Keratinocyte (primary cell): ENCODE measurements around the gene CTNNA3.

Experiments
- CTCF ChIP-seq, 3 experiments: IDR thresholded peaks in 1 of 3; conservative IDR thresholded peaks in 1 of 3; optimal IDR thresholded peaks in 1 of 3; 2 replicates in 2 of 3; 3 replicates in 1 of 3; pipeline versions ENCODE3 to v1.5.1; 2011; ENCODE audit warnings: low read length in 3 of 3, mild to moderate bottlenecking in 3 of 3, moderate library complexity in 2 of 3, control low read depth in 1 of 3, inconsistent platforms in 1 of 3; ENCODE audit not compliant: insufficient read depth in 2 of 3; ENCODE audit errors: extremely low read depth in 1 of 3
- EZH2 ChIP-seq: IDR thresholded peaks from one replicate; pipeline ENCODE4 v1.6.1; 2012; ENCODE audit warnings: inconsistent platforms, mild to moderate bottlenecking, low read length, moderate library complexity

GRCh38 chr10:66071907-66072306 lies 1624.1 kb downstream of the CTNNA3 start:
- TF ChIP-seq CTCF (optimal IDR thresholded peaks at IDR 0.05 in 1 of 3, IDR thresholded peaks at IDR 0.05 in 1 of 3, conservative IDR thresholded peaks at IDR 0.05 in 1 of 3; ENCODE audit: extremely low read depth in 1 of 3, insufficient read depth in 2 of 3, low read length in 3 of 3): no peak
- TF ChIP-seq EZH2: no peak
